GM12878 (cell line): ENCODE results near the gene EVI2B. TPM values are rescaled to one million over a fixed set of nuclear protein-coding genes. Genes with fewer than 3 reads are reported as not detected.

Source experiments
- GATAD2B ChIP-seq: fragments of 450-650 bp; conservative IDR thresholded peaks from 2 replicates; pipeline ENCODE4 v1.6.1; 2017; ENCODE audit warnings: low read depth, mild to moderate bottlenecking, moderate library complexity
- PBX3 ChIP-seq: IDR thresholded peaks from 2 replicates; pipeline ENCODE4 v1.6.1; 2011; ENCODE audit warnings: mild to moderate bottlenecking, low read depth, low read length, moderate library complexity; ENCODE audit not compliant: insufficient replicate concordance
- polyA plus RNA-seq, 11 experiments: library from polyadenylated mRNA; depleted of rRNA in 4 of 11; unstranded in 6 of 11; stranded (reverse) in 5 of 11; fragments of >200 nt; fragmentation: Nextera tagmentation in 4 of 11; fragmentation: Illumina TruSeq in 1 of 11; extraction: Ambion mirVana in 4 of 11; extraction: Trizol in 1 of 11; gene quantifications; 1 replicate in 1 of 11; 2 replicates in 10 of 11; pipeline versions ENCODE4 v1.2.1 to v1.2.3, GENCODE V29; 2011 to 2016; ENCODE audit warnings: inconsistent platforms in 2 of 11, missing spikeins in 2 of 11, low read depth in 1 of 11
- total RNA-seq, 4 experiments: library from RNA; depleted of rRNA in 3 of 4; stranded (reverse); fragments of >200 nt in 3 of 4; fragmentation: Illumina TruSeq in 1 of 4; extraction: Trizol in 1 of 4; gene quantifications; 2 replicates each; pipeline versions ENCODE4 v1.2.1 to v1.2.3, GENCODE V29; 2013 to 2021

Gene EVI2B
- total and polyA plus RNA-seq, 10 of the 15 experiments (the other 5 are each of a cell fraction or from before 2014, with no cell fraction given): 26.2 to 195 (median 52.0) TPM

GRCh38 chr17:31254654-31255053 lies 59.2 kb downstream of the EVI2B start (continued):
- TF ChIP-seq PBX3 (no peak), GATAD2B (no peak)

Other genes with a start within 250 kb of the EVI2B start
- 22.3 and 24.6 TPM in 2 replicates for gene NF1, start 219.1 kb downstream of the EVI2B start, total RNA-seq (2014; rRNA removed)
- gene NF1, start 219.1 kb downstream of the EVI2B start, total RNA-seq (2014; rRNA removed; fragmentation: Illumina TruSeq; extraction: Trizol): 21.9 and 22.9 TPM in 2 replicates
- gene NF1, start 219.1 kb downstream of the EVI2B start, total RNA-seq (2021): 26.3 and 29.4 TPM in 2 replicates
- gene NF1, start 219.1 kb downstream of the EVI2B start, polyA plus RNA-seq (2011; rRNA removed): 31.8 and 34.0 TPM in 2 replicates
- 23.1 and 32.3 TPM in 2 replicates for gene NF1, start 219.1 kb downstream of the EVI2B start, polyA plus RNA-seq (2014; fragmentation: Illumina TruSeq; extraction: Trizol)
- 1 to 10 TPM; 2.5 to 5.6 TPM for gene NF1, start 219.1 kb downstream of the EVI2B start, polyA plus RNA-seq (2014; fragmentation: Nextera tagmentation; extraction: Ambion mirVana)
- gene NF1, start 219.1 kb downstream of the EVI2B start, polyA plus RNA-seq (2014; rRNA removed): 9.6 and 11.3 TPM in 2 replicates
- gene NF1, start 219.1 kb downstream of the EVI2B start, polyA plus RNA-seq (2016; fragmentation: Nextera tagmentation; extraction: Ambion mirVana): 1 to 10 TPM; 4.3 to 4.7 TPM
- 0.23 and 0.27 TPM in 2 replicates for gene OMG, start 16.8 kb downstream of the EVI2B start, total RNA-seq (2014; rRNA removed)
- gene OMG, start 16.8 kb downstream of the EVI2B start, total RNA-seq (2014; rRNA removed; fragmentation: Illumina TruSeq; extraction: Trizol): 0.09 TPM in 2 replicates
- gene OMG, start 16.8 kb downstream of the EVI2B start, total RNA-seq (2021): 0.18 TPM in 1 of 2 replicates, not detected in the other
- 0.30 and 0.40 TPM in 2 replicates for gene OMG, start 16.8 kb downstream of the EVI2B start, polyA plus RNA-seq (2011; rRNA removed)
- 0.17 and 0.37 TPM in 2 replicates for gene OMG, start 16.8 kb downstream of the EVI2B start, polyA plus RNA-seq (2014; fragmentation: Illumina TruSeq; extraction: Trizol)
- gene OMG, start 16.8 kb downstream of the EVI2B start, polyA plus RNA-seq (2014; fragmentation: Nextera tagmentation; extraction: Ambion mirVana): under 1 TPM; 0.20 to 0.53 TPM
- 0.14 and 0.37 TPM in 2 replicates for gene OMG, start 16.8 kb downstream of the EVI2B start, polyA plus RNA-seq (2014; rRNA removed)
- under 1 TPM; 0.55 to 0.96 TPM for gene OMG, start 16.8 kb downstream of the EVI2B start, polyA plus RNA-seq (2016; fragmentation: Nextera tagmentation; extraction: Ambion mirVana)
- 29.5 and 40.9 TPM in 2 replicates for gene EVI2A, start 7.6 kb upstream of the EVI2B start, total RNA-seq (2014; rRNA removed)
- gene EVI2A, start 7.6 kb upstream of the EVI2B start, total RNA-seq (2014; rRNA removed; fragmentation: Illumina TruSeq; extraction: Trizol): 50.3 and 51.2 TPM in 2 replicates
- gene EVI2A, start 7.6 kb upstream of the EVI2B start, total RNA-seq (2021): 21.4 and 22.9 TPM in 2 replicates
- gene EVI2A, start 7.6 kb upstream of the EVI2B start, polyA plus RNA-seq (2011; rRNA removed): 4.6 and 10.6 TPM in 2 replicates
- gene EVI2A, start 7.6 kb upstream of the EVI2B start, polyA plus RNA-seq (2014; fragmentation: Illumina TruSeq; extraction: Trizol): 41.3 and 62.5 TPM in 2 replicates
- 10 to 100 TPM; 54.5 to 78.3 TPM for gene EVI2A, start 7.6 kb upstream of the EVI2B start, polyA plus RNA-seq (2014; fragmentation: Nextera tagmentation; extraction: Ambion mirVana)
- 17.8 and 21.9 TPM in 2 replicates for gene EVI2A, start 7.6 kb upstream of the EVI2B start, polyA plus RNA-seq (2014; rRNA removed)
- 10 to 100 TPM; 15.1 to 15.5 TPM for gene EVI2A, start 7.6 kb upstream of the EVI2B start, polyA plus RNA-seq (2016; fragmentation: Nextera tagmentation; extraction: Ambion mirVana)
- gene RAB11FIP4, start 77.6 kb upstream of the EVI2B start, total RNA-seq (2014; rRNA removed): 21.2 and 22.7 TPM in 2 replicates
- gene RAB11FIP4, start 77.6 kb upstream of the EVI2B start, total RNA-seq (2014; rRNA removed; fragmentation: Illumina TruSeq; extraction: Trizol): 18.8 and 20.1 TPM in 2 replicates
- gene RAB11FIP4, start 77.6 kb upstream of the EVI2B start, total RNA-seq (2021): 27.0 and 28.7 TPM in 2 replicates
- gene RAB11FIP4, start 77.6 kb upstream of the EVI2B start, polyA plus RNA-seq (2011; rRNA removed): 15.9 and 18.3 TPM in 2 replicates
- gene RAB11FIP4, start 77.6 kb upstream of the EVI2B start, polyA plus RNA-seq (2014; fragmentation: Illumina TruSeq; extraction: Trizol): 9.6 and 15.2 TPM in 2 replicates
- 1 to 10 TPM; 1.4 to 1.8 TPM for gene RAB11FIP4, start 77.6 kb upstream of the EVI2B start, polyA plus RNA-seq (2014; fragmentation: Nextera tagmentation; extraction: Ambion mirVana)
- gene RAB11FIP4, start 77.6 kb upstream of the EVI2B start, polyA plus RNA-seq (2014; rRNA removed): 19.0 and 19.8 TPM in 2 replicates
- 10 to 100 TPM; 15.8 to 17.0 TPM for gene RAB11FIP4, start 77.6 kb upstream of the EVI2B start, polyA plus RNA-seq (2016; fragmentation: Nextera tagmentation; extraction: Ambion mirVana)